Psoas muscle (tissue), 8 donors: ENCODE results near the gene ZNF132. TPM values are rescaled to one million over a fixed set of nuclear protein-coding genes. Genes with fewer than 3 reads are reported as not detected.
A peak's percentile ranks its signal among the peaks of the same experiment; 100 is the strongest.
"Not testable (repeated sequence)": the region's sequence is repeated elsewhere in the genome, so short reads cannot be mapped to it uniquely, and the experiment has no call there.

Source experiments
- ATAC-seq, 4 donors: fragments of 200-7000 bp; cut with Tn5 transposase; one replicate each; pipeline ENCODE4 v1.9.1; 2020; ENCODE audit warnings: moderate library complexity in 3 of 4, mild to moderate bottlenecking in 2 of 4
- DNase-seq, 2 donors: peaks; one replicate each; pipeline ENCODE4 v3.0.0-alpha.2; 2020
- H3K27ac ChIP-seq: fragments of 200-600 bp; one replicate; pipeline ENCODE4 v1.8.0; 2022
- H3K27me3 ChIP-seq, 3 donors: fragments of 200-600 bp in 1 of 3; one replicate each; pipeline versions ENCODE4 v1.6.1 to v1.8.0; 2013 to 2022; ENCODE audit warnings: low read length in 2 of 3, mild to moderate bottlenecking in 2 of 3, moderate library complexity in 1 of 3; ENCODE audit not compliant: insufficient read depth in 3 of 3
- H3K36me3 ChIP-seq, 2 donors: fragments of 200-600 bp in 1 of 2; one replicate each; pipeline versions ENCODE4 v1.6.1 to v1.8.0; 2013 to 2022; ENCODE audit warnings: low read depth in 1 of 2, mild to moderate bottlenecking in 1 of 2, moderate library complexity in 1 of 2; ENCODE audit not compliant: insufficient read depth in 1 of 2
- H3K4me1 ChIP-seq: fragments of 200-600 bp; one replicate; pipeline ENCODE4 v1.8.0; 2022
- H3K4me3 ChIP-seq: fragments of 200-600 bp; one replicate; pipeline ENCODE4 v1.8.0; 2022; ENCODE audit warnings: mild to moderate bottlenecking
- H3K9me3 ChIP-seq: fragments of 200-600 bp; one replicate; pipeline ENCODE4 v1.8.0; 2022
- WGBS, 3 donors: extraction: QIAGEN DNeasy Blood & Tissue Kit; methylation state at CpG; one replicate each; pipeline versions ENCODE4 v1.1.6 to v1.1.7; 2013; 5-methylcytosine and 5-hydroxymethylcytosine counted together
- intact Hi-C, 2 donors: fragments of 100-400 bp; cut with DNase I; formaldehyde crosslinking; loops; one replicate each; pipeline versions ENCODE4 v1.11.0 to v1.14.2; 2022
- polyA plus RNA-seq, 3 donors: library from polyadenylated mRNA; stranded (reverse); fragments of 200-250 nt; gene quantifications; one replicate each; pipeline ENCODE4 v1.2.3, GENCODE V29; 2013
- total RNA-seq, 4 donors: library from RNA; stranded (reverse); fragmentation: NEBNext Ultra II Directional in 2 of 4; extraction: Animal tissue kit (Norgen Biotek cat#: 25700) in 2 of 4; gene quantifications; one replicate each; pipeline versions ENCODE4 v1.2.1 to v1.2.4, GENCODE V29; 2021 to 2023
- TF ChIP-seq, protein P1 (sequence below): fragments of 200-600 bp; IDR thresholded peaks from one replicate; pipeline ENCODE4 v1.8.0; 2022; ENCODE audit warnings: antibody characterized with exemption
- donor health status: healthy with polysubstance abuse.
- donor health status: DM: no; HTN: no; CAD: no; lungs with moderate emphysema.
- donor health status: Bipolar disorder and iron deficiency.
- donor health status: healthy.
- donor health status: DM: yes; HTN: yes; CAD: no.
- donor health status: DM: no; HTN: no; CAD: no.
- donor health status: DM: no; HTN: no; CAD: no.
- donor health status: DM: yes; HTN: yes; CAD: no.

The ZNF132 gene
- total and polyA plus RNA-seq, 7 donors, result 1.4 to 5.2 (median 2.7) TPM

DNA sequence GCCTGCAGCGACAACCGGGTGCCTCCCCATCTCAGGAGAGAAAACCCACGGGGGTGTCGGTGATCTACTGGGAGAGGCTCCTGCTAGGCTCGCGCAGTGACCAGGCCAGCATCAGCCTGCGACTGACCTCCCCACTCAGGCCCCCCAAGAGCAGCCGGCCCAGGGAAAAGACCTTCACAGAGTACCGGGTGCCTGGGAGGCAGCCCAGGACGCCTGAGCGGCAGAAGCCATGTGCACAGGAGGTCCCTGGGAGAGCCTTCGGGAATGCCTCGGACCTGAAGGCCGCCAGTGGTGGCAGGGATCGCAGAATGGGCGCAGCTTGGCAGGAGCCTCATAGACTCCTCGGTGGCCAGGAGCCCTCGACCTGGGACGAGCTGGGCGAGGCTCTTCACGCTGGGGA lies 15.4 kb upstream of the ZNF132 start:
- no peak for DNase-seq
- H3K4me1 ChIP-seq, result no peaks in the 10 kb centered on the region
- 93 to 96% (median 94%) methylated on average over 18 to 21 of the region's 21 CpGs for WGBS, 3 donors
- no peak overlapping the region for H3K27ac ChIP-seq
- TF ChIP-seq, protein P1, sequence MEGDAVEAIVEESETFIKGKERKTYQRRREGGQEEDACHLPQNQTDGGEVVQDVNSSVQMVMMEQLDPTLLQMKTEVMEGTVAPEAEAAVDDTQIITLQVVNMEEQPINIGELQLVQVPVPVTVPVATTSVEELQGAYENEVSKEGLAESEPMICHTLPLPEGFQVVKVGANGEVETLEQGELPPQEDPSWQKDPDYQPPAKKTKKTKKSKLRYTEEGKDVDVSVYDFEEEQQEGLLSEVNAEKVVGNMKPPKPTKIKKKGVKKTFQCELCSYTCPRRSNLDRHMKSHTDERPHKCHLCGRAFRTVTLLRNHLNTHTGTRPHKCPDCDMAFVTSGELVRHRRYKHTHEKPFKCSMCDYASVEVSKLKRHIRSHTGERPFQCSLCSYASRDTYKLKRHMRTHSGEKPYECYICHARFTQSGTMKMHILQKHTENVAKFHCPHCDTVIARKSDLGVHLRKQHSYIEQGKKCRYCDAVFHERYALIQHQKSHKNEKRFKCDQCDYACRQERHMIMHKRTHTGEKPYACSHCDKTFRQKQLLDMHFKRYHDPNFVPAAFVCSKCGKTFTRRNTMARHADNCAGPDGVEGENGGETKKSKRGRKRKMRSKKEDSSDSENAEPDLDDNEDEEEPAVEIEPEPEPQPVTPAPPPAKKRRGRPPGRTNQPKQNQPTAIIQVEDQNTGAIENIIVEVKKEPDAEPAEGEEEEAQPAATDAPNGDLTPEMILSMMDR, result no peak
- ATAC-seq, result no peak
- intact Hi-C loops, result no loop called here
- H3K27me3 ChIP-seq, result no peaks in the 10 kb centered on the region
- no peak overlapping the region for H3K4me3 ChIP-seq
- peaks cover 0 to 40% of the 10 kb centered on the region in 2 donors for H3K36me3 ChIP-seq
- no peaks in the 10 kb centered on the region for H3K9me3 ChIP-seq

GRCh38 chr19:58453743-58454142 lies 13.8 kb upstream of the ZNF132 start:
- DNase-seq (no peak), ATAC-seq (no peak)
- WGBS, 3 donors, result 88 to 91% (median 88%) methylated on average over 6 of the region's 6 CpGs

GRCh38 chr19:58451358-58452101 lies 11.6 kb upstream of the ZNF132 start, which contains the start of gene ZNF324B:
TSS of gene ZNF324B (plus strand) at chr19:58451622. CDS start at chr19:58453702, 2,080 bp downstream.
- Histone ChIP-seq H3K4me3 (peak within 1 kb of the TSS; percentile 97), H3K36me3 (peaks cover 0 to 25% of the 10 kb centered on the region in 2 donors), H3K27ac (peak within 1 kb of the TSS; percentile 85), H3K9me3 (no peaks in the 10 kb centered on the region), H3K4me1 (no peaks in the 10 kb centered on the region), H3K27me3 (peaks cover 0 to 15% (median 0%) of the 10 kb centered on the region in 3 donors)
- 0 to 1% (median 0%) methylated on average over 53 to 79 of the region's 79 CpGs for WGBS, 3 donors
- peak; percentile 99 to 100 (median 99) for ATAC-seq
- TF ChIP-seq, protein P1, result no peak
- DNase-seq, result peak; percentile 97 to 98
- intact Hi-C loops, result loop anchor here in 1 of 2 donors (1.0 to 5.0 kb wide), 2 partner anchors 43 to 124 kb away; partner anchors contain the start of genes ZNF584 and ZSCAN22

More at GRCh38 chr19:58453743-58454142, 13.8 kb upstream of the ZNF132 start:
- peaks cover 0 to 3% (median 0%) of the 10 kb centered on the region in 3 donors for H3K27me3 ChIP-seq
- no peaks in the 10 kb centered on the region for H3K4me1 ChIP-seq
- H3K4me3 ChIP-seq, result no peak overlapping the region
- no peaks in the 10 kb centered on the region for H3K9me3 ChIP-seq
- H3K36me3 ChIP-seq, result peaks cover 0 to 40% of the 10 kb centered on the region in 2 donors
- intact Hi-C loops, result loop anchor here in 1 of 2 donors (5.0 kb wide), 1 partner anchor 126 kb away; the partner anchor contains the start of gene ZSCAN22
- TF ChIP-seq, protein P1, result no peak
- H3K27ac ChIP-seq, result no peak overlapping the region

DNA sequence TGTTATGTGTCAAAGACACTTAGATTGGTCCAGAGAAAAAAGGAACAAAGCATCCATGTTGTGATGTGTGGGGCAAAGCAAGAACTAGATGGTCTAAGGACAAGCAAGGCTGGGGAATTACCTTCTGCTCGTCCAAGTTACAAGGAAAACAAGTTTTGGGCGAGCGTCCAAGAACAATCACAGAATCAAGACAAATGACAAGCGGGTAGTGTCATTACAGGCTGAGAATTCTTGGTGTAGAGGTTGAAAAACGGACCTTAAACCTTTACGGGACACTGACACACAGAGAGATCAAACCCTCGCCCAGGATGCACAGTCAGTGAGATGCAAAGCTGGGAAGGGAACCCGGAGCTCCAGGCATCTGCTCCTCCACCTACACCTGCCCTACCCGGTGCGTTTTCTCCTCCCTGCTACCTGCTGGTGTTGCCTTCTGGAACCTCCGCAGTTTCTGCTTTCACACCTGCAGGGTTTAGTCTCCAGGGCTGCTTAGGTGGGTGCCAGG lies 11.0 kb upstream of the ZNF132 start:
- intact Hi-C loops, result loop anchor here in 1 of 2 donors (1.0 to 5.0 kb wide), 2 partner anchors 43 to 124 kb away; partner anchors contain the start of genes ZNF584 and ZSCAN22
- H3K27me3 ChIP-seq, result peaks cover 0 to 15% (median 0%) of the 10 kb centered on the region in 3 donors
- H3K4me1 ChIP-seq, result no peaks in the 10 kb centered on the region
- H3K27ac ChIP-seq, result no peak overlapping the region
- no peak for DNase-seq
- no peaks in the 10 kb centered on the region for H3K9me3 ChIP-seq
- H3K36me3 ChIP-seq, result peaks cover 0 to 18% of the 10 kb centered on the region in 2 donors
- ATAC-seq, result no peak
- peak overlapping the region; percentile 97 for H3K4me3 ChIP-seq
- WGBS, 3 donors, result 6 to 11% (median 6%) methylated on average over 11 of the region's 11 CpGs
- TF ChIP-seq, protein P1, result no peak

GRCh38 chr19:58449980-58450379 lies 10.0 kb upstream of the ZNF132 start:
- ATAC-seq, H3K9me3 ChIP-seq, H3K4me3 ChIP-seq, DNase-seq, H3K4me1 ChIP-seq, H3K27ac ChIP-seq: not testable (repeated sequence)
- 50 to 66% (median 60%) methylated on average over 5 of the region's 5 CpGs for WGBS, 3 donors
- Histone ChIP-seq H3K36me3 (peaks cover 0 to 15% of the 10 kb centered on the region in 2 donors), H3K27me3 (peaks cover 0 to 15% (median 0%) of the 10 kb centered on the region in 3 donors)
- intact Hi-C loops, result loop anchor here in 1 of 2 donors (5.0 kb wide), 1 partner anchor 123 kb away; the partner anchor contains the start of gene ZSCAN22

DNA sequence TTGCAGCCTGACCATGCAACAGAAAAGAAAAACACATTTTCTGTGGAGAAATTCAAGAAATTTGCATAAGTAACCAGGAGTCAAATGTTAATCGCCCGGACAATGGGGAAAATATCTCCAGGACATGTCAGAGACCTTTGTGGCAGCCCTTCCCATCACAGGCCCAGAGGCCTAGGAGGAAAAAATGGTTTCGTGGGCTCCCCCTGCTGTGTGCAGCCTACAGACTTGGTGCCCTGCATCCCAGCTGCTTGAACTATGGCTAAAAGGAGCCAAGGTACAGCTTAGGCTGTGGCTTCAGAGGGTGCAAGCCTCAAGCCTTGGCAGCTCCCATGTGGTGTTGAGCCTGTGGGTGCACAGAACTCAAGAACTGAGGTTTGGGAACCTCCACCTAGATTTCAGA lies 8.9 kb upstream of the ZNF132 start:
- H3K27me3 ChIP-seq, result peaks cover 0 to 15% (median 0%) of the 10 kb centered on the region in 3 donors
- 62 to 71% (median 66%) methylated on average over 3 of the region's 3 CpGs for WGBS, 3 donors

GRCh38 chr19:58442986-58443385 lies 3.0 kb upstream of the ZNF132 start:
- H3K27me3 ChIP-seq, result peaks cover 0 to 12% (median 0%) of the 10 kb centered on the region in 3 donors
- intact Hi-C loops, ATAC-seq, H3K4me3 ChIP-seq, H3K36me3 ChIP-seq, H3K27ac ChIP-seq, DNase-seq: not testable (repeated sequence)
- peaks cover 13% of the 10 kb centered on the region for H3K9me3 ChIP-seq
- H3K4me1 ChIP-seq, result peaks cover 11% of the 10 kb centered on the region
- WGBS, 3 donors, result 84 to 88% (median 87%) methylated on average over 7 of the region's 7 CpGs

More for the DNA sequence above, 8.9 kb upstream of the ZNF132 start:
- DNase-seq, H3K4me1 ChIP-seq, H3K9me3 ChIP-seq, H3K27ac ChIP-seq, intact Hi-C loops, ATAC-seq, H3K36me3 ChIP-seq, H3K4me3 ChIP-seq: not testable (repeated sequence)
